ENCODE results near the gene HEPACAM2. TPM values are rescaled to one million over a fixed set of nuclear protein-coding genes. Genes with fewer than 3 reads are reported as not detected.

The HEPACAM2 gene
- total RNA-seq, 1 experiment from 2014 or later = not detected

DNA sequence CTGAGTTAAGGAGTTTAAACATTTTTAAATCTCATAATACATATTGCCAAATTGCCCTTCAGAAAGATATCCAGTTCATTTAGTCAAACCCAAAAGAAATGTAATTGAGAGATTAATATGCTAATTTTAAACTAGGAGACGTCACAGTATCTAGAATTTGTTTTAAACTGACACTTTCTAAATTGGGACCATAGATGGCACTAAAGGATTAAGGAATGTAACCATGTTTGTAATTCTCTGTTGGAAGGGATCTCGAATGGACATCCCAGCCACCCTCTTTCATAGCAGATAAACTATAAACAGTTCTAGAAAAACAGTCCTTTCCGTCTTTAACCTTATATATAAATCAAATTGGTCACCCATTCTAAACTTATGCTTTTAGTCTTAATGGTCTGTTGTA lies 48.1 kb downstream of the HEPACAM2 start:
- H3K4me1 Mint-ChIP-seq = no peaks in the 10 kb centered on the region
- H4K20me1 ChIP-seq (ENCODE audit: control insufficient read depth, insufficient read depth, insufficient read length) = no peaks in the 10 kb centered on the region

More for the DNA sequence above, 48.1 kb downstream of the HEPACAM2 start:
- Histone ChIP-seq H3K23ac (ENCODE audit: insufficient read length, low read depth, low read length) (no peak overlapping the region), H4K91ac (ENCODE audit: insufficient read length, low read depth, low read length) (no peak overlapping the region), H3K9ac (ENCODE audit: extremely low read depth, insufficient read length, low read length) (no peak overlapping the region), H3K27ac (ENCODE audit: insufficient read length, low read depth, low read length) (no peak overlapping the region), H3K4me1 (ENCODE audit: insufficient read depth, low read length) (no peaks in the 10 kb centered on the region), H4K8ac (replicated peaks; ENCODE audit: insufficient read length, low read depth, low read length) (no peak overlapping the region), H2AFZ (ENCODE audit: low read length) (no peak overlapping the region), H3K27me3 (ENCODE audit: insufficient read depth, low read length) (no peaks in the 10 kb centered on the region; the same call in 1 of the 2 replicates), H3K9me3 (ENCODE audit: control insufficient read depth, low read depth, low read length) (no peaks in the 10 kb centered on the region), H2BK20ac (ENCODE audit: low read depth, low read length, poor library complexity, severe bottlenecking) (no peak overlapping the region), H3K4ac (ENCODE audit: low read depth, low read length) (no peak overlapping the region), H3K79me1 (ENCODE audit: insufficient read depth, low read depth, low read length, poor library complexity, severe bottlenecking) (no peaks in the 10 kb centered on the region), H2BK5ac (ENCODE audit: insufficient read length, low read length) (no peak overlapping the region), H2BK120ac (ENCODE audit: low read depth, low read length, poor library complexity, severe bottlenecking) (no peak overlapping the region), H3T11ph (ENCODE audit: low read length) (no peak overlapping the region), H2AK5ac (ENCODE audit: insufficient read length, low read length) (no peak overlapping the region), H2BK12ac (ENCODE audit: insufficient read length, low read depth, low read length) (no peak overlapping the region), H3K14ac (ENCODE audit: insufficient read depth, low read length) (no peak overlapping the region), H3K18ac (ENCODE audit: insufficient read length, low read depth, low read length) (no peak overlapping the region), H3K79me2 (ENCODE audit: insufficient read depth, low read length) (no peaks in the 10 kb centered on the region), H2BK15ac (ENCODE audit: low read depth, low read length) (no peak overlapping the region), H3K56ac (ENCODE audit: insufficient read length, low read depth, low read length) (no peak overlapping the region), H3K4me2 (ENCODE audit: insufficient read depth, insufficient read length, low read length) (no peak overlapping the region), H4K5ac (ENCODE audit: insufficient read length, low read depth, low read length) (no peak overlapping the region), H3K23me2 (ENCODE audit: insufficient read length, low read depth, low read length, poor library complexity, severe bottlenecking) (no peaks in the 10 kb centered on the region)
- Mint-ChIP-seq H3K36me3 (ENCODE audit: insufficient read depth in 1 of 3, low read depth in 3 of 3) (no peaks in the 10 kb centered on the region), H3K27ac (no peak overlapping the region), H3K27me3 (ENCODE audit: low read depth) (peaks cover 5% of the 10 kb centered on the region; the same call in 1 of the 2 replicates), H3K9me3 (peaks cover 0 to 4% of the 10 kb centered on the region in 2 experiments; a peak in 1 of 5 replicates), H3K4me3 (no peak overlapping the region)
- peak; percentile 23; the same call in 1 of the 3 replicates for TF ChIP-seq CTCF (conservative IDR thresholded peaks at IDR 0.05)
- WGBS (ENCODE audit: extremely low coverage, insufficient read length, low lambda C conversion rate) = no CpG with 5 or more reads among the region's 3 CpGs
- no peak for DNase-seq
